Psoas muscle (tissue), 8 donors: ENCODE results near the gene ARL6IP5. TPM values are rescaled to one million over a fixed set of nuclear protein-coding genes. Genes with fewer than 3 reads are reported as not detected.
A peak's percentile ranks its signal among the peaks of the same experiment; 100 is the strongest.

Experiments
- ATAC-seq, 4 donors: fragments of 200-7000 bp; cut with Tn5 transposase; one replicate each; pipeline ENCODE4 v1.9.1; 2020; ENCODE audit warnings: moderate library complexity in 3 of 4, mild to moderate bottlenecking in 2 of 4
- DNase-seq, 2 donors: peaks; one replicate each; pipeline ENCODE4 v3.0.0-alpha.2; 2020
- H3K27ac ChIP-seq: fragments of 200-600 bp; one replicate; pipeline ENCODE4 v1.8.0; 2022
- H3K27me3 ChIP-seq, 3 donors: fragments of 200-600 bp in 1 of 3; one replicate each; pipeline versions ENCODE4 v1.6.1 to v1.8.0; 2013 to 2022; ENCODE audit warnings: low read length in 2 of 3, mild to moderate bottlenecking in 2 of 3, moderate library complexity in 1 of 3; ENCODE audit not compliant: insufficient read depth in 3 of 3
- H3K36me3 ChIP-seq, 2 donors: fragments of 200-600 bp in 1 of 2; one replicate each; pipeline versions ENCODE4 v1.6.1 to v1.8.0; 2013 to 2022; ENCODE audit warnings: low read depth in 1 of 2, mild to moderate bottlenecking in 1 of 2, moderate library complexity in 1 of 2; ENCODE audit not compliant: insufficient read depth in 1 of 2
- H3K4me1 ChIP-seq: fragments of 200-600 bp; one replicate; pipeline ENCODE4 v1.8.0; 2022
- H3K4me3 ChIP-seq: fragments of 200-600 bp; one replicate; pipeline ENCODE4 v1.8.0; 2022; ENCODE audit warnings: mild to moderate bottlenecking
- H3K9me3 ChIP-seq: fragments of 200-600 bp; one replicate; pipeline ENCODE4 v1.8.0; 2022
- WGBS, 3 donors: extraction: QIAGEN DNeasy Blood & Tissue Kit; methylation state at CpG; one replicate each; pipeline versions ENCODE4 v1.1.6 to v1.1.7; 2013; 5-methylcytosine and 5-hydroxymethylcytosine counted together
- intact Hi-C, 2 donors: fragments of 100-400 bp; cut with DNase I; formaldehyde crosslinking; loops; one replicate each; pipeline versions ENCODE4 v1.11.0 to v1.14.2; 2022
- polyA plus RNA-seq, 3 donors: library from polyadenylated mRNA; stranded (reverse); fragments of 200-250 nt; gene quantifications; one replicate each; pipeline ENCODE4 v1.2.3, GENCODE V29; 2013
- total RNA-seq, 4 donors: library from RNA; stranded (reverse); fragmentation: NEBNext Ultra II Directional in 2 of 4; extraction: Animal tissue kit (Norgen Biotek cat#: 25700) in 2 of 4; gene quantifications; one replicate each; pipeline versions ENCODE4 v1.2.1 to v1.2.4, GENCODE V29; 2021 to 2023
- TF ChIP-seq, protein P1 (sequence below): fragments of 200-600 bp; IDR thresholded peaks from one replicate; pipeline ENCODE4 v1.8.0; 2022; ENCODE audit warnings: antibody characterized with exemption
- donor health status: healthy with polysubstance abuse.
- donor health status: DM: no; HTN: no; CAD: no; lungs with moderate emphysema.
- donor health status: Bipolar disorder and iron deficiency.
- donor health status: healthy.
- donor health status: DM: yes; HTN: yes; CAD: no.
- donor health status: DM: no; HTN: no; CAD: no.
- donor health status: DM: no; HTN: no; CAD: no.
- donor health status: DM: yes; HTN: yes; CAD: no.

Gene ARL6IP5
- total and polyA plus RNA-seq, 7 donors, result 82.1 to 191 (median 146) TPM

DNA sequence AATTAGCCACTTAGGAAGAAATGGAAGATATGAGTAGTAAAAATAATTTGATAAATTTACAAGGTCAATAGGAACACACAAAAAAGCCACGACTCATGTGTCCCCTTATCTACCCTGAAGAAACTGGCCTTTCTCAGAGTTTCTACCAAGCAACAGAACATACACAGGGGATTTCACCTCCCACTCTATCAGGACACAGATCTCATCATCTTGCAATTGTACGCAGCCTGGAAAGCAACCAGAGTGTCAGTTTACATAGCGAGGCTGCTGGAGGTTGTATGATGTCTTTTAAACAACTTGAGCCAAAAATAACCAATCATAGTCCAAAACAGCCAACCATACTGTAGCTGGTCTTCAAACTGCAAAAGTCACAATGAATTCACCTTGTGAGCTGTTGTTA is 57.4 kb downstream of the ARL6IP5 start:
- peaks cover 24% of the 10 kb centered on the region for H3K4me1 ChIP-seq
- 13 to 23% (median 14%) methylated on average over 3 of the region's 3 CpGs for WGBS, 3 donors
- no peaks in the 10 kb centered on the region for H3K36me3 ChIP-seq
- TF ChIP-seq, protein P1, sequence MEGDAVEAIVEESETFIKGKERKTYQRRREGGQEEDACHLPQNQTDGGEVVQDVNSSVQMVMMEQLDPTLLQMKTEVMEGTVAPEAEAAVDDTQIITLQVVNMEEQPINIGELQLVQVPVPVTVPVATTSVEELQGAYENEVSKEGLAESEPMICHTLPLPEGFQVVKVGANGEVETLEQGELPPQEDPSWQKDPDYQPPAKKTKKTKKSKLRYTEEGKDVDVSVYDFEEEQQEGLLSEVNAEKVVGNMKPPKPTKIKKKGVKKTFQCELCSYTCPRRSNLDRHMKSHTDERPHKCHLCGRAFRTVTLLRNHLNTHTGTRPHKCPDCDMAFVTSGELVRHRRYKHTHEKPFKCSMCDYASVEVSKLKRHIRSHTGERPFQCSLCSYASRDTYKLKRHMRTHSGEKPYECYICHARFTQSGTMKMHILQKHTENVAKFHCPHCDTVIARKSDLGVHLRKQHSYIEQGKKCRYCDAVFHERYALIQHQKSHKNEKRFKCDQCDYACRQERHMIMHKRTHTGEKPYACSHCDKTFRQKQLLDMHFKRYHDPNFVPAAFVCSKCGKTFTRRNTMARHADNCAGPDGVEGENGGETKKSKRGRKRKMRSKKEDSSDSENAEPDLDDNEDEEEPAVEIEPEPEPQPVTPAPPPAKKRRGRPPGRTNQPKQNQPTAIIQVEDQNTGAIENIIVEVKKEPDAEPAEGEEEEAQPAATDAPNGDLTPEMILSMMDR, result no peak
- no peaks in the 10 kb centered on the region for H3K27me3 ChIP-seq
- DNase-seq (no peak), ATAC-seq (peak; percentile 60 to 76 (median 68))
- intact Hi-C loops, result loop anchor here (2.0 to 5.0 kb wide), 3 partner anchors 17 to 130 kb away; partner anchors contain the start of genes EOGT (in 1 of the 2) and LMOD3 (in 1 of the 2)
- peak overlapping the region; percentile 40 for H3K4me3 ChIP-seq
- peak overlapping the region; percentile 88 for H3K27ac ChIP-seq
- no peaks in the 10 kb centered on the region for H3K9me3 ChIP-seq

DNA sequence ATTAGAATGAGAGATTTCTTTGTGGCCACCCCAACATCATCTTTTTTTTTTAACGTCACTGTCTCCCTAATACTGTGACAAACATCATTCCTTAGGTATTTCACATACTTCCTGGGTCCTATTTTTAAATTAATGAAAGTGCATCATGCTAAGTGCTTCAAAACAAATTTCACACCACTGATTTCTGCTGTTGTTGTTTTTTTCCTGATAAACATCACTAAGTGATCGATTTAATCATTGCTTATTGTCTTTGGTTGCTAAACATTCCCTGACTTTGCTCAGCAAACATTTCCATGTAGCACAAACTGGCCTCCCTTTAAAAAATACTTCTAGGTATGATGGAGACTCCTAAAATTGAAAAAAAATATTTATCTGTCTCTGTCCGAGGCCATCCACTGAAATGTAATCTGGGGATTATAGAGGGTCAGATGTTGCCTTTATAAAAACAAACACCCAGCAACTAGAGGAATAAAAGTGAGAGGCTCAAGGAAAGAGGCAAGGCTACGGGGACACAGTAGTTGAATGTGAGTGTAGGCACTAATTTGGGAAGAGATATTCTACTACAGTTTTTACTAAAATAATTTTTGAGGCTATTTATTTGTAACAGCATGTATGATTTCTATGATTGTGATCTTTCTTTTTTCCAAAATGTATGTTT is 58.2 kb downstream of the ARL6IP5 start:
- 24 to 34% (median 32%) methylated on average over 4 of the region's 4 CpGs for WGBS, 3 donors

DNA sequence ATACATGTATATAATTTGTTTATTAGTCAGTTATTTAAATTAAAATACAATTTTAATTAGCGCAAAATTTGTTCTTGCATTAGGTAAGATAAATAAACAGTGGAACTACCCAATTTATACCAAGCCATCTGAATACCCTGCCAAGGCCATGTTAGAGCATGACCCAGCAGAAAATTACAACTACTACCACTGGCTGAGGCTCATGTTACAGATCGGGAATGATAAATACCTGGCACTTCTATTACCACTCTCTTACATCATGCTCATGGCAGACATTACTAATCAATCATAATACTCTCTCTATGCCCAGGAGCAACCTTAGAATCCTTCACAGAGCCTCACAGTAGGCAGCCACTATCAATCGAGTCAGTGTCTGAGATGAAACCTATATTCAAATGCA is 58.9 kb downstream of the ARL6IP5 start:
- Histone ChIP-seq H3K9me3 (no peaks in the 10 kb centered on the region), H3K4me3 (peak overlapping the region; percentile 40), H3K27ac (peak overlapping the region; percentile 88), H3K27me3 (no peaks in the 10 kb centered on the region), H3K36me3 (no peaks in the 10 kb centered on the region), H3K4me1 (peaks cover 28% of the 10 kb centered on the region)
- WGBS, 3 donors, result 48 to 63% (median 51%) methylated on average over 3 of the region's 3 CpGs
- TF ChIP-seq, protein P1, result no peak
- DNase-seq, result no peak
- ATAC-seq, result peak; percentile 92 to 96 (median 94)
- intact Hi-C loops, result loop anchor here (2.0 to 5.0 kb wide), 3 partner anchors 19 to 131 kb away; partner anchors contain the start of genes EOGT (in 1 of the 2) and LMOD3 (in 1 of the 2)

More for the DNA sequence above, 58.2 kb downstream of the ARL6IP5 start:
- Histone ChIP-seq H3K4me3 (peak overlapping the region; percentile 40), H3K27me3 (no peaks in the 10 kb centered on the region), H3K36me3 (no peaks in the 10 kb centered on the region), H3K4me1 (peaks cover 24% of the 10 kb centered on the region), H3K27ac (peak overlapping the region; percentile 88), H3K9me3 (no peaks in the 10 kb centered on the region)
- intact Hi-C loops, result loop anchor here (2.0 to 5.0 kb wide), 3 partner anchors 18 to 131 kb away; partner anchors contain the start of genes EOGT (in 1 of the 2) and LMOD3 (in 1 of the 2)
- peak in 3 of 4 donors; percentile 45 to 78 (median 71) for ATAC-seq
- DNase-seq, result no peak
- TF ChIP-seq, protein P1, result no peak

DNA sequence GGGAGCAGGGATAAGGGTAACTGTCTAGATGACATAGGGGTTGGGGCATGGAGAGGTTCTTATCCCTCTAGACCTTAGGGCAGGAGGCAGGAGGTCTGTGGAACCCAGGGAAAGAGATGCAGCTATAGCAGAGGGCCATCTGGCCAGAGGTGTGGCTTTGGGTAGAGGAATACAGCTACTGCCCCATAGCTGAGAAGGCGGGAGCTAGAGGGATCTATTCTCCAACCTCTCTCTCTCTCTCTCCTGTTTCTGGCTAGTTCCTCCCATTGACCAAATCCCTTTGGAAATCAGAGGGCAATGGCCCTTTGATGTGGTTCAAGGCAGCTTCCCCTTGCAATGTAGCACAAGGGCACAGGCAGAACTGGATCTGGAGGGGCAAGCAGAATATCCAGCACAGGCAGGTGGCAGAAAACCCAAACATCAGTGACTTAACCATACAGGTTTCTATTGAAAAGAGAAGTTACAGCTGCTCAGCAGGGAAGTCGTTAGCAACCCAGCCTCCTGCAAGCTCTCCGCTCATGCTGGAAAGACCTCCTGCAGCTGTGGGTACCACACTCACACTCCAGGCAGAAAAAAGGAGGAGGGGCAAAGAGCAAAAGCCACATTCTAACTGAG is 60.0 kb downstream of the ARL6IP5 start:
- Histone ChIP-seq H3K27me3 (no peaks in the 10 kb centered on the region), H3K4me1 (peaks cover 39% of the 10 kb centered on the region), H3K4me3 (no peak overlapping the region), H3K27ac (peak overlapping the region; percentile 88), H3K36me3 (no peaks in the 10 kb centered on the region), H3K9me3 (no peaks in the 10 kb centered on the region)
- WGBS, 3 donors, result 53 to 67% (median 62%) methylated on average over 3 of the region's 3 CpGs
- TF ChIP-seq, protein P1, result no peak
- intact Hi-C loops, result loop anchor here in 1 of 2 donors (5.0 kb wide), 1 partner anchor 132 kb away; the partner anchor contains the start of gene EOGT
- ATAC-seq, result no peak
- no peak for DNase-seq
